HG03108 (cell line): ENCODE results near the gene ZNF598.
"Not testable (repeated sequence)": the region's sequence is repeated elsewhere in the genome, so short reads cannot be mapped to it uniquely, and the experiment has no call there.

Source experiments
- ATAC-seq: cut with Tn5 transposase; IDR thresholded peaks from one replicate; pipeline ENCODE4 v1.9.1; 2021; ENCODE audit warnings: moderate library complexity; ENCODE audit not compliant: unreplicated experiment

ZNF598 gene

GRCh38 chr16:1960665-1961630, 48.7 kb downstream of the ZNF598 start:
- ATAC-seq: no peak

GRCh38 chr16:1959269-1960039, 50.2 kb downstream of the ZNF598 start, which contains the start of gene NDUFB10:
Gene NDUFB10 (plus strand): TSS chr16:1959538. CDS start chr16:1959625, 87 bp downstream.
- peak; percentile 81 for ATAC-seq

DNA sequence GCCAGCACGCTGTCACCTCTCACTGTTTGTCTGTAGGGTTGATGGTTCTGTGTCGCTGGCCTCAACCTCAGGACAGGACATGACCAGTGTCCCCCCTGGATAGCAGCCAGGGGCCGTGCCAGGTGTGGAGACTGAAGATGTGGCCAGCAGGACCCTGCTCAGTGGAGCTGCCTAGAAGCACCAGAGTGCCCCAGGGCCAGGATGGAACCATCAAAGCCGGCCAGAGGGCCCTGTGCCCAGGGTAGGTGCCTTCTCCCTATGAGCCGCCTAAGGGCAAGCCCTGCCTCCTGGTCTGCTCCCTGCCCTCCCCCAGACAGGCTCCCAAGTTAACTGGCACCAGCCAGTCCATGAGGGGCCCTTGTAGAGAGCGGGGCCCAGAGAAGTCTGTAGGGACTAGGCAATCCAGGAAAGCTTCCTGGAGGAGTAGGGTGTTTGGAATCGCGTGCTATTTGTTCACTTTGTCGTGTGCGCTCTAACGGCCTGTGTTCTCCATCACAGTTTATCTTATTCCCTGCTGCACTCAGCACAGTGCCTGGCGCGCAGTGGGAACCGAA, 50.8 kb downstream of the ZNF598 start:
- no peak for ATAC-seq

DNA sequence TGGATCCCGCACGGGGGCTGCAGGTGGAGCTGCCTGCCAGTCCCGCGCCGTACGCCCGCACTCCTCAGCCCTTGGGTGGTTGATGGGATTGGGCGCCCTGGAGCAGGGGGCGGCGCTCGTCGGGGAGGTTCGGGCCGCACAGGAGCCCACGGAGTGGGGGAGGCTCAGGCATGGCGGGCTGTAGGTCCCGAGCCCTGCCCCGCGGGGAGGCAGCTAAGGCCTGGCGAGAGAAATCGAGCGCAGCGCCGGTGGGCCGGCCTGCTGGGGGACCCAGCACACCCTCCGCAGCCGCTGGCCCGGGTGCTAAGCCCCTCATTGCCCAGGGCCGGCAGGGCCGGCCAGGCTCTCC, 51.5 kb downstream of the ZNF598 start:
- ATAC-seq: not testable (repeated sequence)

DNA sequence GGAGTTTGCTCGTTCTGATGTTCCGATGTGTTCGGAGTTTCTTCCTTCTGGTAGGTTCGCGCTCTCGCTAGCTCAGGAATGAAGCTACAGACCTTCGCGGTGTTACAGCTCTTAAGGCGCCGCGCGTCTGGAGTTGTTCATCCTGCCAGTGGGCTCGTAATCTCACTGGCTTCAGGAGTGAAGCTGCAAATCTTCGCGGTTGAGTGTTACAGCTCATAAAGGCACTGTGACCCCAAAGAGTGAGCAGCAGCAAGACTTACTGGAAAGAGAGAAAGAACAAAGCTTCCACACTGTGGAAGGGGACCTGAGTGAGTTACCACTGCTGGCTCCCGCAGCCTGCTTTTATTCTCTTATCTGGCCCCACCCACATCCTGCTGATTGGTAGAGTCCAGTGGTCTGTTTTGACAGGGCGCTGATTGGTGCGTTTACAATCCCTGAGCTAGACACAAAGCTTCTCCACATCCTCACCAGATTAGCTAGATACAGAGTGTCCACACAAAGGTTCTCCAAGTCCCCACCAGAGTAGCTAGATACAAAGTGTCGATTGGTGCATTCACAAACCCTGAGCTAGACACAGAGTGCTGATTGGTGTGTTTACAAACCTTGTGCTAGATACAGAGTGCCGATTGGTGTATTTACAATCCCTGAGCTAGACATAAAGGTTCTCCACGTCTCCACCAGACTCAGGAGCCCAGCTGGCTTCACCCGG, 52.0 kb downstream of the ZNF598 start:
- ATAC-seq: not testable (repeated sequence)

DNA sequence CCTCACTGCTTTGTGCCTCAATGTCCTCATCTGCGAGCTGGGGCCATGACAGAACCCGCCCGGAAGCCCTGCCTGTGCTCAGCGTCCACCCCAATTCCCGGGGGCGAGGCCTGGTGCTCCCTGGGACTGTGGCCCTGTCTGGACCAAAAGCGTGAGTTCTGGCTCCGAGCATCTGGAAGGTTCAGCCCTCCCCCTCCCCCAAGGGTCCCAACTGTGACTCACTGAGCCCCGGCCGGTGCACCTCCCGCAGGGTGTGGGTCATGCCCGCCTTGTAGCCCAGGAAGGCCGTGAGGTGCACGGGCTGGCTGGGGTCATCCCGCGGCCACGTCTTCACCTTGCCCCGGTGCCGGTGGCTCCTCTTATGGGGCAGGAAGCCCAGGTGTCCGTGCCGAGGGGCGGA, 55.9 kb downstream of the ZNF598 start:
- no peak for ATAC-seq

DNA sequence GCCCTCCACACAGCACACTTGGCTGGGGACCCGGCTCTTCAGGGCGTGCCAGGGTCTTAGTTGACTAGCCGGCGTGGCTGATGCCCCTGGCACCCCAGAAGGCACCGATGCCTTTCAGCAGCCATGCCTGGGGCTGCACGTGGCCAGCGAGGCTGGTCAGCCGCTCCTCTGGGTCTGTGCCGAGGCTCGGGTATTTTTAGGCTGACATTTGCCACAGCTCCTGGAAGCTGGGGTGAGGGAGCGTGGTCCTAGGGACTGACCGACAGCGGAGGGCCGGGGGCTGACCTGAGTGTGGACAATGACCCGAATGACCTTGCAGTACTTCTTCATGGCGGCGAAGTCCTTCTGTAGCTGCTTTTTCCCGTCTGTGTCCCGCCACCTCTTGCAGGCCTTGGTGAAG, 59.1 kb downstream of the ZNF598 start:
- ATAC-seq: no peak

DNA sequence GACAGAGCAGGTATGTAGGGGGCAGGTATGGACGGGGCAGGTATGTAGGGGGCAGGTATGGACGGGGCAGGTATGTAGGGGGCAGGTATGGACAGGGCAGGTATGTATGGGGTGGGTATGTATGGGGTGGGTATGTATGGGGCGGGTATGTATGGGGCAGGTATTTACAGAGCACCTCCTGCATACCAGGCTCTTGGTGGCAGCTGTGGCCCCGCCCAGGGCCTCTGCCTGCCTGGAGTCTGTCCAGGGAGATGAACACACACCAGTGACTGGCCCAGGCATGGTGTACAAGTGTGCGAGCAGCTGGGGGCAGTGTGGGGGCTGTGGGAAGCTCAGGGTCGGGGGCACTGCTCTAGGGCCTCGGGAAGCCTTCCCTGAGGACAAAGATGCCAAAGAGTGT, 59.6 kb downstream of the ZNF598 start:
- no peak for ATAC-seq

GRCh38 chr16:1949507-1949906, 60.1 kb downstream of the ZNF598 start:
- ATAC-seq: no peak
